Esophagus muscularis mucosa (tissue), 4 donors: ENCODE measurements around the gene FAM98C. TPM values are rescaled to one million over a fixed set of nuclear protein-coding genes. Genes with fewer than 3 reads are reported as not detected.
A peak's percentile ranks its signal among the peaks of the same experiment; 100 is the strongest.

Experiments
- DNase-seq: peaks from one replicate; pipeline ENCODE4 v3.0.0-alpha.2; 2017; ENCODE audit errors: extremely low spot score
- H3K27ac ChIP-seq, 4 donors: fragments of 200-600 bp; sonication (generic); replicated peaks in 1 of 4; 1 replicate in 3 of 4; 2 replicates in 1 of 4; pipeline ENCODE4 v1.5.1; 2016 to 2019; ENCODE audit warnings: mild to moderate bottlenecking in 1 of 4
- H3K27me3 ChIP-seq, 4 donors: fragments of 200-600 bp; sonication (generic); one replicate each; pipeline versions ENCODE4 v1.5.1 to v1.6.0; 2016 to 2019
- H3K36me3 ChIP-seq, 4 donors: fragments of 200-600 bp; sonication (generic); one replicate each; pipeline ENCODE4 v1.5.1; 2016 to 2019
- H3K4me1 ChIP-seq, 4 donors: fragments of 200-600 bp; sonication (generic); one replicate each; pipeline ENCODE4 v1.5.1; 2016 to 2019
- H3K4me3 ChIP-seq, 4 donors: fragments of 200-600 bp; sonication (generic); 1 replicate in 2 of 4; 2 replicates in 2 of 4; pipeline ENCODE4 v1.5.1; 2016 to 2019; ENCODE audit warnings: mild to moderate bottlenecking in 4 of 4, moderate library complexity in 1 of 4
- H3K9me3 ChIP-seq, 4 donors: fragments of 200-600 bp; sonication (generic); 1 replicate in 3 of 4; 2 replicates in 1 of 4; pipeline ENCODE4 v1.5.1; 2016 to 2019
- CTCF ChIP-seq, 3 experiments: fragments of 200-600 bp in 2 of 3; fragments of 450-650 bp in 1 of 3; sonication (generic) in 2 of 3; IDR thresholded peaks; one replicate each; pipeline ENCODE4 v1.5.1; 2017 to 2019; ENCODE audit warnings: antibody characterized with exemption in 3 of 3, mild to moderate bottlenecking in 2 of 3, moderate library complexity in 1 of 3
- EP300 ChIP-seq: sonication (generic); formaldehyde crosslinking; IDR thresholded peaks from one replicate; pipeline ENCODE4 v1.6.1; 2017; ENCODE audit warnings: antibody characterized with exemption
- POLR2A ChIP-seq: fragments of 450-650 bp; IDR thresholded peaks from one replicate; pipeline ENCODE4 v1.6.1; 2017; ENCODE audit warnings: antibody characterized with exemption, moderate library complexity, mild to moderate bottlenecking, low read depth
- POLR2AphosphoS5 ChIP-seq, 2 donors: sonication (generic); formaldehyde crosslinking; IDR thresholded peaks; one replicate each; pipeline ENCODE4 v1.6.1; 2017; ENCODE audit warnings: antibody characterized with exemption in 2 of 2
- WGBS: methylation state at CpG from one replicate; pipeline ENCODE4 v1.1.5; 2018; 5-methylcytosine and 5-hydroxymethylcytosine counted together
- intact Hi-C: fragments of 100-400 bp; cut with DNase I; formaldehyde crosslinking; loops from one replicate; pipeline ENCODE4 v1.15.1; 2023
- total RNA-seq, 4 donors: library from RNA; depleted of rRNA; stranded (reverse); fragments of >200 nt; gene quantifications; one replicate each; pipeline versions ENCODE4 v1.1.0 to v1.2.1, GENCODE V29; 2016

The FAM98C gene
- total RNA-seq, 4 donors from 2014 or later, result 16.2 to 22.0 (median 19.7) TPM

DNA sequence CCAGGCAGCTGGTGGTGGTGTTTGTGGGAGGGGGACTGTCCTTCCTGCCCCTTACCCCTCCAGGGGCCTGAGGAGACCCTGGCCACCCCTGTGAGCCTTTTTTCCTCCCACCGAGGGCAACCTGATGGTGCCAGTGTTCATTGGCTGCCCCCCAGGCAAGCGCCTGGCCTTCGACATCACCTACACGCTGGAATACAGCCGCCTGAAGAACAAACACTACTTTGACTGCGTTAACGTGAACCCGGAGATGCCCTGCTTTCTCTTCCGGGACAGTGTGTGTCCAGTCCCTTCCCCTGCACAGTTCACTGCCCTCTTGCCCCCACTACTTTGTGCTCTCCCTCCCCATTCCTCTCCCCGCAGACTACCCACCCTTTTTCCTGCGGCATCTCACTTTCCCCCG lies 35.9 kb upstream of the FAM98C start:
- peaks cover 0 to 32% (median 0%) of the 10 kb centered on the region in 4 donors for H3K27me3 ChIP-seq
- 76% methylated on average over 12 of the region's 12 CpGs for WGBS
- TF ChIP-seq CTCF (IDR thresholded peaks at IDR 0.05) (no peak), POLR2AphosphoS5 (IDR thresholded peaks at IDR 0.05) (no peak), EP300 (no peak), POLR2A (no peak)
- H3K27ac ChIP-seq, result no peak overlapping the region
- H3K4me1 ChIP-seq, result peaks cover 6 to 11% (median 11%) of the 10 kb centered on the region in 4 donors
- DNase-seq, result no peak
- no peaks in the 10 kb centered on the region for H3K9me3 ChIP-seq
- intact Hi-C loops, result no loop called here
- no peak overlapping the region for H3K4me3 ChIP-seq
- no peaks in the 10 kb centered on the region for H3K36me3 ChIP-seq

- Histone ChIP-seq H3K4me1 (peaks cover 0 to 5% (median 4%) of the 10 kb centered on the region in 4 donors), H3K9me3 (no peaks in the 10 kb centered on the region), H3K36me3 (no peaks in the 10 kb centered on the region), H3K27ac (no peak overlapping the region), H3K27me3 (peaks cover 0 to 32% (median 0%) of the 10 kb centered on the region in 4 donors), H3K4me3 (no peak overlapping the region)
- 86% methylated on average over 2 of the region's 2 CpGs for WGBS
- intact Hi-C loops, result no loop called here
- TF ChIP-seq POLR2A, result no peak
- no peak for TF ChIP-seq EP300
- no peak for TF ChIP-seq CTCF (IDR thresholded peaks at IDR 0.05)
- no peak for TF ChIP-seq POLR2AphosphoS5 (IDR thresholded peaks at IDR 0.05)
- DNase-seq, result no peak
Measured at GRCh38 chr19:38369584-38369983, 33.3 kb upstream of the FAM98C start.

- Histone ChIP-seq H3K36me3 (no peaks in the 10 kb centered on the region), H3K27ac (no peak overlapping the region), H3K4me1 (peaks cover 3 to 9% (median 6%) of the 10 kb centered on the region in 4 donors), H3K9me3 (no peaks in the 10 kb centered on the region), H3K27me3 (peaks cover 0 to 32% (median 0%) of the 10 kb centered on the region in 4 donors), H3K4me3 (no peak overlapping the region)
- WGBS, result 74% methylated on average over 12 of the region's 12 CpGs
- TF ChIP-seq POLR2A (no peak), EP300 (no peak), CTCF (IDR thresholded peaks at IDR 0.05) (no peak), POLR2AphosphoS5 (IDR thresholded peaks at IDR 0.05) (no peak)
- intact Hi-C loops, result no loop called here
- no peak for DNase-seq
Measured at GRCh38 chr19:38370299-38370698, 32.6 kb upstream of the FAM98C start.

- no peak overlapping the region for H3K4me3 ChIP-seq
- TF ChIP-seq CTCF (IDR thresholded peaks at IDR 0.05) (no peak), POLR2AphosphoS5 (IDR thresholded peaks at IDR 0.05) (no peak), POLR2A (no peak), EP300 (no peak)
- no peak for DNase-seq
- intact Hi-C loops, result no loop called here
- H3K27ac ChIP-seq, result no peak overlapping the region
- peaks cover 0 to 1% (median under 1%) of the 10 kb centered on the region in 4 donors for H3K36me3 ChIP-seq
- WGBS, result 83% methylated on average over 5 of the region's 6 CpGs
- peaks cover 0 to 27% (median 0%) of the 10 kb centered on the region in 4 donors for H3K27me3 ChIP-seq
- peaks cover 11 to 17% (median 14%) of the 10 kb centered on the region in 4 donors for H3K4me1 ChIP-seq
- H3K9me3 ChIP-seq, result no peaks in the 10 kb centered on the region
Measured at GRCh38 chr19:38371081-38371480, 31.8 kb upstream of the FAM98C start.

DNA sequence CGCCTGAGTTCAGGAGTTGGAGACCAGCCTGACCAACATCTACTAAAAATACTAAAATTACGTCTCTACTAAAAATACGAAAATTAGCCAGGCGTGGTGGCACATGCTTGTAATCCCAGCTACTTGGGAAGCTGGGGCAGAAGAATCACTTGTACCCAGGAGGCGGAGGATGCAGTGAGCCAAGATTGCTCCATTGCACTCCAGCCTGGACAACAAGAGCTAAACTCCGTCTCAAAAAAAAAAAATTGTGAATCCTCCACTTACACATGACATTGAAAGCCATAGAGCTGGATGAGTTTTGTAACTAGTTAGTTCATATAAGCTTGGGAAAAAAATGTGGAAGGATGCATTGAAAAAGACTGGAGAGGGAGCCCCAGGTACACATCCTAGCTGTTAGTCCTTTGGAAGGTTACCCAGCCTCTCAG lies 29.0 kb upstream of the FAM98C start:
- intact Hi-C loops, result loop anchor here (2.0 kb wide), 1 partner anchor 37 kb away; no protein-coding TSS in a partner anchor
- TF ChIP-seq EP300, result no peak
- no peak for TF ChIP-seq CTCF (IDR thresholded peaks at IDR 0.05)
- no peak for TF ChIP-seq POLR2A
- no peak for TF ChIP-seq POLR2AphosphoS5 (IDR thresholded peaks at IDR 0.05)
- H3K27ac ChIP-seq, result peak overlapping the region; percentile 90 to 92 (median 91)
- WGBS, result 74% methylated on average over 6 of the region's 6 CpGs
- peak overlapping the region; percentile 87 to 90 (median 90) for H3K4me3 ChIP-seq
- peaks cover 0 to 6% (median 0%) of the 10 kb centered on the region in 4 donors for H3K27me3 ChIP-seq
- peaks cover under 1 to 29% (median 26%) of the 10 kb centered on the region in 4 donors for H3K36me3 ChIP-seq
- no peaks in the 10 kb centered on the region for H3K9me3 ChIP-seq
- no peak for DNase-seq
- peaks cover 23 to 38% (median 31%) of the 10 kb centered on the region in 4 donors for H3K4me1 ChIP-seq
